CD4-positive, alpha-beta T cell treated with Interleukin-2 at 100 ng/mL for 4 hours (primary cell): ENCODE data around the gene SGSM2.

Source experiments
- DNase-seq: peaks from one replicate; pipeline ENCODE4 v3.0.0-alpha.2; 2020; ENCODE audit warnings: low spot score

The SGSM2 gene

GRCh38 chr17:2368359-2368758 lies 31.1 kb downstream of the SGSM2 start:
- DNase-seq = no peak

- no peak for DNase-seq
Observed at GRCh38 chr17:2369039-2369438, 31.7 kb downstream of the SGSM2 start.

- DNase-seq = no peak
Observed at GRCh38 chr17:2369551-2370210, 32.4 kb downstream of the SGSM2 start.

- no peak for DNase-seq
Observed at GRCh38 chr17:2370211-2370589, 32.9 kb downstream of the SGSM2 start.

GRCh38 chr17:2371183-2372130 lies 34.2 kb downstream of the SGSM2 start:
- DNase-seq = no peak

GRCh38 chr17:2372180-2372579 lies 34.9 kb downstream of the SGSM2 start:
- DNase-seq = no peak

GRCh38 chr17:2372681-2373080 lies 35.4 kb downstream of the SGSM2 start:
- DNase-seq = no peak

- no peak for DNase-seq
Observed at GRCh38 chr17:2373179-2373578, 35.9 kb downstream of the SGSM2 start.

- DNase-seq = no peak
Observed at GRCh38 chr17:2374549-2375285, 37.4 kb downstream of the SGSM2 start.

GRCh38 chr17:2375406-2375805 lies 38.1 kb downstream of the SGSM2 start:
- DNase-seq = no peak

- no peak for DNase-seq
Observed at GRCh38 chr17:2376107-2376506, 38.8 kb downstream of the SGSM2 start.

GRCh38 chr17:2377659-2378058 lies 40.4 kb downstream of the SGSM2 start:
- no peak for DNase-seq

- no peak for DNase-seq
Observed at GRCh38 chr17:2378905-2379304, 41.6 kb downstream of the SGSM2 start.

GRCh38 chr17:2379489-2380225 lies 42.4 kb downstream of the SGSM2 start:
- DNase-seq = no peak

GRCh38 chr17:2380226-2380922 lies 43.1 kb downstream of the SGSM2 start:
- DNase-seq = no peak

GRCh38 chr17:2380950-2381649 lies 43.8 kb downstream of the SGSM2 start:
- DNase-seq = no peak

GRCh38 chr17:2383628-2384167 lies 46.4 kb downstream of the SGSM2 start:
- no peak for DNase-seq

- no peak for DNase-seq
Observed at GRCh38 chr17:2384439-2385127, 47.3 kb downstream of the SGSM2 start.

GRCh38 chr17:2385240-2386210 lies 48.2 kb downstream of the SGSM2 start:
- no peak for DNase-seq
